NCI-H2227 treated with DMSO at 0.1 percent for 48 hours (cell line): ENCODE measurements around the gene ARHGAP42.

Source experiments
- DNase-seq: peaks from one replicate; lab custom pipeline; 2025; lab: John Stamatoyannopoulos, UW

Gene ARHGAP42

DNA sequence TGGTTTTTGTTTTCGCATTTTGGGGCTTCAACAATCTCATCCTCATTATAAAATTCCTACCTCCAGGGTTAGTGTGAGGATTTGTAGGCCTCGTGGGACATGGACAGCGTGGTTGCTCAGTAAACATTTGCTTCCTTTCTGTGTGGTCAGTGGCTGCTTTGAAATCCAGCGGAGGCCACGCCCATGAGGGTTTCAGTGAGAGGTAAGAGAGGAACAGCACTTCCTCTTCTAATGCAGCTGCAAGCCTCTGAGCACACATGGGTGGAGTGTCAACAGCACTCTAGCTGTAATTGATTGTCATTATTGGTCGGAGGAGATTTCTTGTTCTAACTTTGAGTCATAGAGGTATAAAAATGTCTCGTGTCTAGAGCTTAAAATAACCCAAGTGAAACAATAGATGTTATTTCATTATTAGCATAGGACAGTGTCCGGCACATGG is 6.0 kb upstream of the ARHGAP42 start:
- no peak for DNase-seq

DNA sequence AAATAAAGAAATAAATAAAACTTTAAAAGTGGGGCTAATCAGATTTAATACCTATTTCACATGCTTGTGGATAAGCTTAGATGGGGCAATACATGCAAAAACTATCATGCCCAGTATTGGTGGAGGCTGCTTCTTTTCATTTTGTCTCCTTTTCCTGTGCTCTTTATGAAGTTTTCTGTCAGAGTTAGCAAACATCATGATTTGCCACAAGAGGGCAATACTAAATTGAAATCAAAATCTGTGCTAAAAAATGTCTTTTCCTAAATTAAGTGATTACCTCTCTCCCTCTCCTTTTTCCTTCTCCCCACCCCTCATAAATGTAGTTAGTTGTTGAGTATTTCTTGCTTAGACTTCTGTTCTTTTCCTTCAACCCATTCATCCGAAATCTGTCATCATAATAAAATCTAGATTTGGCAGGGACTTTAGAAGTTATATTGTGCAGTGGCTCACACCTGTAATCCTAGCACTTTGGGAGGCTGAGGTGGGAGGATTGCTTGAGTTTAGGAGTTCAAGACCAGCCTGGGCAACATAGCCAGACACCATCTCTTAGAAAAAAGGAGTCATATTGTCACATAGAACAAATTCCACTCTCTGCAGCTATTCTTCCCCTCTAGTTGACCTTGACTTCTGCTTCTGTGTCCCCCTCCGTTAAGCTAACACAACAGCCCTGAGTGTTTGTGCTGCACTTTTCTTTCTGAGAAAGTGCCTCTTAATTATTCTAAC is 4.7 kb upstream of the ARHGAP42 start:
- DNase-seq: no peak

DNA sequence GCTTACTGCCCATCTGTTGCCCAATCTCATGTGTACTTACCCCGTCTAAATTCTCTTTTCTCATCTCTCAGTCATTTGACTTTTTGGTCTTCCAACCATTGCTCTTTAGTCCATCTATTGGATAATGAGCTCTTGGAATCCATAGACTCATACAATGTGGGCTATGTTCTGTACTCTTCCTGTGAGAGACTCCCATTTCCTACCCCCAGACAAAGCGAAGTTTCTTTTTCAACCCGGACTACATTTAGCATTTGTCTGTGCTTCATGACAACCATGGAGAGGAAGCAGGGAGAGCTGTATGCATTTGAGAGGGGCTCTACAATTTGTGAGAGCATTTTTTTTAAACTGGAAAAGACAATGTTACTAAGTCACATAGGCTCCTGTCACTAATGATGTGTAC is 4.0 kb upstream of the ARHGAP42 start:
- DNase-seq: no peak

DNA sequence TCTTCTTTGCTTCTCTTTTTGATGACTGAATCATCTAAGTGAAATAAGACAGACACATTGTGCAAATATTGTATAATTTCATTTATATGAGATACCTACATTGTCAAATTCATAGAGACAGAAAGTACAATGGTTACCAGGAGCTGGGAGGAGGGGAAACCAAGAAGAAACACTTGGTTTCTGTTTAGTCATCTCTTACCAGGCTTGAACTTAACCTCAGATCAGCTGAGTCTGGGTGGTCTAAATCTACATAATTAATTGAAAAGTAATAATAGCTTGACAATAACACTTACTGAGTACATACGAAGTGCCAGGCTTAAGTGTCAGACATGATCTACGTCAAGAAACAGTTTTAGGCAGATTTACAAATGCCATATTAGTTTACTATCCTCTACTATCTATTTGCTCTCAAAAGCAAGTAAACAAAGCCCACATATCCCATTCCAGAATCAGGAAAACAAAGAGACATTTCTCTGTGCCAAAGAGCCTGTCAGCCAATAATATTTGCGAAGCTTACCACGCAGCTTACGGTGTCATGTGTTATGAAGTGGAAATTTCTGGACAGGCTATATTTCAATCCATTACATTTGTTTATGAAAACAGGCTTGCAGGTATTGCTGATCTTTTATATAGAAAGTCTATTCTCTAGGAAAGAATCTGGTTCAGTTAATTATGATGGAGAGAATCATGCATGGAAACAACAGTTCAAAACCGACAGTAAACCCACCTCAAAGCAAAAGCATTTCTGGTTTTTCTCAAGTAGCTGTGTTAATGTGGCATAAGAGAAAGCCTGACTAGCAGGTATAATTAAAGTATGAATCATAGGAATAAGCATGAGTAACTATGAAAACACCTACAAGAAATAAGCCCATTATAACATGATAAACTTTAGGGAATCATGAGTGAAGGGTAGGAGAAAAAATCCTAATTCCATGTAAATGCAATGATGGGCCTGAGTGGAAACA is 2.7 kb upstream of the ARHGAP42 start:
- DNase-seq: no peak

DNA sequence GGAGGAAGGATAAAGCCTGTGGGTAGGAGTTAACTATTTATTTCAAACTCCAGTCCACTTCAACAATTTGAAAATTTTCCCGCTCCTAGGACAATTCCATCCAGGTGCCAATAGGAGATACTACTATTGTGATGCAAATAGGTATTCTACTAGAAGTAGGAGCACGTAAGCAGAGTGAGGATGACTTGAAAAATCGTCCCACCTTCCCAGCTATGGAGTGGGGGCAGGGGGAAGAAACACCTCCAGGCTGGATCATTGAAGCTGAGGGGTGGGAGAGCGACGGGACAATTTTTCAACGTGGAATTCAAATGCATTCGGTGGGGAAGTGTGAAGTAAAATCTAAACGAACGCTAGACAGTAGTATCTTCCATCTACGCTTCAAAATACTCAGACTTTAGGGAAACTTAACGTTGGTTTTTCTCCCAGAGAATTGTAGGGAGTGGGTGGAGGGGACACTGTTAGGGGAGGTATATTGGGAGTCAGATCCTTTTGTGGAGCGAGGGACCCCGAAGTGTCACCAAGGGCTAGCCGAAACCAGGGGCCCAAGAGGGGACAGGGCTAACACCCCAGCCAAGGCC is 523 bp upstream of the ARHGAP42 start:
- DNase-seq: no peak

DNA sequence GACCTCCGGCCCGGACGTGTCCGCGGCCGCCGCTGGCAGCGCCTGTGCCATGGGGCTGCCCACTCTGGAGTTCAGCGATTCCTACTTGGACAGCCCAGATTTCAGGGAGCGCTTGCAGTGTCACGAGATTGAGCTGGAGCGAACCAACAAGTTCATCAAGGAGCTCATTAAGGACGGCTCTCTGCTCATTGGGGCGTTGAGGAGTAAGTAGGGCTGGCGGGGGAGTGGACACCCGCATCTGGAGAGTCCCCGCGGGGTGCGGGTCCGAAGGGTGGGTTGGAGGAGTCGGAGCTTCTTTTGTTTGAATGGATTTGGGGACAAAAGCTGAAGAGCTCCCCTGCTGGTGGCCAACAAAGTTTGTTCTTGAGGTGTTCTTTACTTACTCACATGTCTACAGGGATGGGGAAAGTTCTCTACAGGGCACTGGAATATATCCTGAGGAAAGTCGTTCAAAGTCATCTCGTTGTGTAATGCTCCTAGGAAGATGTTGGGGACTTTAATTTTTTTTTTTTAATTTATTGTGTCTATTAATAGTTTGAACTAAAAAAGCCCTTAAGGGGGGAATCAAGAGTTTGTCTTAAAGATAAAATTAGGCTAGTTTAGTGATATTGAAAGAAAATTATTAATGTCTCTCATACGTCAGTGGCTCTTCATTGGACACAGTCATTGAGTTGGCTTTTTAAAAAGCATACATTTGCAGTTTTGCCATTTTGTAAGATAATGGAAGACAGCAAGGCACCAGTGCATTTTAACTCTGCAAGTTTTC is 725 bp downstream of the ARHGAP42 start:
- DNase-seq: no peak

DNA sequence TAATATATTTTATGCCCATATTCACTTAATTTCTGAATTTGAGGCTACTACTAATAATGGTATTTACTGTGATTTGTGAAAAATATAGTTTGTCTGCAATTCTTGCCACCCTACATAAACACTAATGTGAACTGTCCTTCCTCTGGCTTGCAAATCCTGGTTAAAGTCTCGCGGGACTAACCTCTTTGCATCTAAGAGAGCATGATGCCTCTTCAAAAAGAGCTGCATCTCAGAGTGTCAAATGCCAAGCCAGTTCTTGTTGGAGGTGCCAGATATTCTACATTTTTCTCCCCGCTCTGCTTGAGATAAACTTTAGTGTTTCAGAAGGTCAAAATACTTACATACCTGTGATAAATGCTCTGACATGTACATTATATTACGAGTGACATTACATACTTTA is 2.1 kb downstream of the ARHGAP42 start:
- no peak for DNase-seq

DNA sequence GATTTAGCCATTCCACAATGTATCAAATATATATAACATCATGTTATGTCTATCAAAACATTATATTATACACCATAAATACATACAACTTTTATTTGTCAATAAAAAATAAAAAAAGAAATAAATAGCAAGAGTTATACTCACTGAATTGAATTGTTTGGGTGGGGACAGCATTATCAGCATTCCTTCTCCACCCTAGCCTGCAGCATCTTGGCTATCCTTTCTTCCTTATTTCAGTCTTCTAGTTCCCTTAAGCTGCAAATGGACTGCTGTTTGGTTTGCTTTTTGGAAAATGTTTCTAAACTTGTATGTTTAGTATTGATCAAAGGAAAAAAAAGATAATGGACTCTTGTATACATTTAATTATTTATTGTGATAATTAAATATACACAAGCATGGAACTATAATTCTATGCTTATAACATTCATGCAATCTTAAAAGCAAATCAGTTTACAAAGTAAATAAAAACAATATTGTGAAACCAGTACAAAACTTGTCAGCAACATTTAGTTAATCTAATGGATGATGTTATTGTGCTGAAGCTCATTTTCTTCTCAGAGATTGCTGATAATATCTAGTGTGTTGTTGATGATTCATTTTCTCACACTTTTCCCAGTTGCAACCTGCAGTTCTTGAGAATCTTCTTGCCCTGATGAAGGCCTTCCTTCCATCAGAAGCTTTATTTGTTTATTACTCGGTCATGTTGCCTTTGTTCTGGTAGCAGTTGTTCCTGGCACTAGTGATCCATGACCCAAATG is 5.0 kb downstream of the ARHGAP42 start:
- no peak for DNase-seq

DNA sequence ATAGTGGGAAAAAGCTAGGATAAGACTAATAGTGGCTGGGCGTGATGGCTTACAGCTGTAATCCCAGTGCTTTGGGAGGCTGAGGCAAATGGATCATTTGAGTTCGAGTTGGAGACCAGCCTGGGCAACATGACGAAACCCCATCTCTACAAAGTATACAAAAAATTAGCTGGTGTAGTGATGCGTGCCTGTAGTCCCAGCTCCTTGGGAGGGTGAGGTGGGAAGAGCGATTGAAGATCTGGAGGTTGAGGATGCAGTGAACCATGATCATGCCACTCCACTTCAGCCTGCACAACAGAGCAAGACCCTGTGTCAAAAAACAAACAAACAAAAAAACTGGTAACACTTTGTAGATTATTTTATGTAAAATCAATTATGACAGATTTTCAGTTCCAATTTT is 8.8 kb downstream of the ARHGAP42 start:
- DNase-seq: no peak

DNA sequence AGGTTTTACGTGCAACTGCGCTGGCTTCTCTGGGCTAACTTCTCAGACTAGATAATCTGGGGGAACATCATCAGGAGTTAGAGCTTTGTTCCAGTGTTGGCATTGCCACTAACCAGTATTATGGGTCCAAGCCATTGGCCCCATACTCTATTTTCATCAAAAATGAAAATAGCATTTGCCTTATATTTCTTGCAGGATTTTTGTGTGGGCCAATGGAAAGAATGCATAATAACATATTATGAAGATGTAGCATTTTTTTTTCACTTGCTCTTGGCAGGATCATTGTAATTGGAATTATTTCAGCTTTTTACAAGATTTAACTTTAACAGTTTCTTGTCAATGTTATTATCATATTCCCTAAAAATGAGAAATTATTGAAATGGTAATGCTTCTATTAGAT is 16.1 kb downstream of the ARHGAP42 start:
- no peak for DNase-seq

DNA sequence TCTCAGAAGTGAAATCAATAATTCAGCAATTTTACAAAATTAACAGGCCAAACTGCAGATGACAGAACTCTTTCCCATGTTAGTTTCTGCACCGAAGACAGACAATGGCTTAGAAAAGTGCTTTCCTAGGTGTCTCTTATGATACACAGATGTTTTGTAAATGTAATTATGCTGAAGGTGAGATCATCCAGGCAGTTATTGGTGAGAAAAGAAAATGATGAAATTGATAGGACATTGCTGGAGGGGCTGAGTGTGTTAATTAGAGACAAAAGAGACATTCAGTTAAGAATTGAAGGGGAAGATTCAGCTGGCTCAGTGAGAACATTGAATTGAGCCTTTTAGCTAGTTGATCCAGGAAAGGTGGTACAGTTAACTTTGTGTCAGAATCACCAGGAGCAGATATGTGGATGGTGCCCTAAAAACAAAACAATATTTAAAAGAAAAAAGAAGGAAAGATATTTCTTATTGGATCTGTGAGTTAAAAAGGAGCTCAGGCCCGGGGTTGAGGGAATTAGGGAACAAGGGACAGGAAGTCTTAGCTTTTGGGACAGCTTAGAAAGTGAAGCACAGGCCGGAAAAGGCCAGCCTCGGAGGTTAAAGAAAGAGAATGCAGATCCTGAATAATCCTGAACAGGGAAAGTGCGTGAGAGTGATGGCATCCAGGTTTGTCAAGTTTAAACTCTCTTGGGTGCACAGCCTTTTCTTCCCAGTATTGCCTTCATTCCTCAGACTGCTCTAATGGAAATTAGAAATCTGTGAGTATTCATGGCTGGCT is 16.9 kb downstream of the ARHGAP42 start:
- DNase-seq: no peak

DNA sequence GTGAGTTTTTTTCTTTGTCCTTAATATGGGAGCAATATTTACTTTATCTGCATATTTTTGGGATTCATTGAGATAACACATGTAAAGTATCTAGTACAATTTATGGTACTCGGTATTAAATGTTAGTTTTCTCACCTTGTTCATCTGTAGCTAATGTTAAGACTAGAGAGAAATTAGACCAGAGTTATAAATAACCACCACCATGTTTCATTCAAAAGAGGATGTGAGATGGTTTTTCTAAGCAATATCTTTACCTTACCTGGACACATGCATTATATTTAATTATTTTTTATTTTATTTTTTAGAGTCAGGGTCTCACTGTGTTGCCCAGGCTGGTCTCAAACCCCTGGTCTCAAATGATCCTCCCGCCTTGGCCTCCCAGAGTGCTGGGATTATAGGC is 18.4 kb downstream of the ARHGAP42 start:
- DNase-seq: no peak

DNA sequence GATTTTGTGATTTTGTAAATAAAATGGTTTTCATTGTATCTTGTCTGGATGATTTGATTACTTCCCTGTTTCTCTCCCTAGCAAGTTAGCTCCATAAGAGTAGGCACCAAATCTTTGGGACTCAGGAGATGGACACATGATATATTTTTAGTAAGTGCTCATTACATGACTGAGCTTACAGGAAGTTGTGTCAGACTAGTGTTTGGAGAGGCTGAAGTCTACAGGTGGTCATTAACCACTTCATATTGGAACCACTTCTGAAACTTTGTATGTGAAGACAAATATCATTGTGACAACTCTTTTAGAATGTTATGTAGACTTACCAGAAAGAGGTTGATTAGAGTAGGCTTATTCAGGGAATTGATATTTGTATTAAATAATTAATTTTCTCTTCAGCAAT is 19.1 kb downstream of the ARHGAP42 start:
- DNase-seq: no peak

DNA sequence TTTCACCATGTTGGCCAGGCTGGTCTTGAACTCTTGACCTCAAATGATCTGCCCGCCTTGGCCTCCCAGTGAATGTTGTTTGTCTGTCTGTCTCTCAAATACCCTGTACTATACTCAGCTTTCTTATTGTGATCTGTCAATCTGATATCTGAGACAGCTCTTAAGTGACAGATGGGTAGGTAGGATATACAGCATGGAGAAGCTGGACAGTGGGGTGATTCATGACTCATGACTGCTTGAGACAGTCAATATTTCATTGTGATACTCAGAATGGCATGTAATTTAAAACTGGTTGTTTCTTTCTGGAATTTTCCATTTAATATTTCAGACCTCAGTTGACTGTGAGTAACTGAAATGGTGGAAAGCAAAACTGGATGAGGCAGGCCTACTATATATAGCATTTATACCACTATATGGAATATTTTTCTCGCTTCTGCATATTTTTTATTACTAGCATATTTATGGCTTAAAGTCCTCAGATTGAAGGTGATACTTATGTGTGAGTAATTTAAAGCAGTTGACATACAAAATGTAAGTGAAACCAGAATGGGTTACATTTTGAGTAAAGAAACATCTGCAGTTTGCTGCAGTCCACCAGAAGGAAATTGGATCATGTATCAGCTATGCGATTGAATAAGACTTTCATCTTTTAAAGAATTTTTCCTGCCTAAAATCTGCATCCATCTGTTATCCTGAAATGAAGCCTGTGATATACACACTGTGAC is 22.3 kb downstream of the ARHGAP42 start:
- no peak for DNase-seq

DNA sequence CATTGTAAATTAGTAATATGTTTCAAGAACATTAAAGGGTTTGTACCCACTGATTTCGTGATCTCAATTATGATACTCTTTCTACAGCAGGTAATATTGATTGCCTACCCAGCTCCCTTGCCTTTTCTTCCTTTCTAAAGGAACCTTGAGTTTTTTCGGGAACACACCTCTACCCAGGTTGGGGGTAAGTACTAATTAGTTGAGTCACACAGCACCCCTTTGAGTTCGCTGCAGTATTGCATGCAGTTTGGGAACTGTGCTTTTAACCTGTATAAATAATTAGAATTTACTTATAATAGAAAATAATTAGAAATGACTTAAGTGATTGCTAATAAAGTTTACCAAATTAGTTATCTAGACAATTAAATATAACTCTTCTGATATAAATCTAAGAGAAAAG is 24.9 kb downstream of the ARHGAP42 start:
- DNase-seq: no peak

DNA sequence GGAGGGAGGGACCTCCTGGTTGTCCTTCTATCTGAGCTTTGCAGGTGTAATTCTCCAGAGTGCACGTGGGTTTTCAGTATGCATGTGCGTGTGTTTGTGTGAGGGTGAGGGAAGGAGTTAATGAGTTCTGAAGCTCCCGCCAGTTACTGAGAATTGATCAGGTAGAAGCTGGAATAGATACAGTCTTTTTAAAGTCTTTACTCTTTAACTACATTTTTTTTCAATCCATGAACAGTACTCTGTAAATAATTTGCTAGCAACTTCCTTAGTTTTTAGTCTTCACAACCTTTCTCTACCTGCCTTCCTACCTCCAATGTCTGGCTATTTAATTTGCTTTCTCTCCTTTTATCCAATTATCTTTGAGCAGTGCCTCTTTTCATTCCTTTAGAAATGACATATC is 25.5 kb downstream of the ARHGAP42 start:
- no peak for DNase-seq

DNA sequence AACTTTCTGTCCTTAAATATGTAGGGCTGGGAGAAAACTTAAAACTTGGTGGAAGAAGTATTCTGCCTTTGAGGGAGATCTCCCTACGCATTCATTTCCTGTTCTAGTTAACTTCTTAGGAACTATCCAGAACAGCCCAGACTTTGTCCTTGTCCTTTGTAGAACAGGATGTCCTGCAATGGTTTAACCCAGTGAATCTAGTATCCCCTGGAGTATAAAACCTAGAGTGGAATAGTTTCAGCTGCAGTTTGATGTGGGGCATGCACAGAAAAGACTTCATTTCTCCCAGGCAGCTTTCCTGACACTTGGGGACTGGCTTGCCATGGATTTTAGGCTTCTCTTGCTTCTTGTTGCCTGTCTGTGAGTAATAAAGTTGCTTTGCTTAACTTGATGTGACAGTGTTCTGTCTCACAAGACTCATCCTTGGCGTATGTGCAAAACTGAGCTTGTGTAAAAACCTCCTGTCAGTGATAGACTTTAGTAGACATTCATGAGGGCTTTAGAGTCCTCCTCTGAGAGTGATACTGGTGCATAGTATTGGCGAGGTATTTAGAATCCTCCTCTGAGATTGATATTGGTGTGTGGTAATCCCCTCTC is 28.2 kb downstream of the ARHGAP42 start:
- no peak for DNase-seq

DNA sequence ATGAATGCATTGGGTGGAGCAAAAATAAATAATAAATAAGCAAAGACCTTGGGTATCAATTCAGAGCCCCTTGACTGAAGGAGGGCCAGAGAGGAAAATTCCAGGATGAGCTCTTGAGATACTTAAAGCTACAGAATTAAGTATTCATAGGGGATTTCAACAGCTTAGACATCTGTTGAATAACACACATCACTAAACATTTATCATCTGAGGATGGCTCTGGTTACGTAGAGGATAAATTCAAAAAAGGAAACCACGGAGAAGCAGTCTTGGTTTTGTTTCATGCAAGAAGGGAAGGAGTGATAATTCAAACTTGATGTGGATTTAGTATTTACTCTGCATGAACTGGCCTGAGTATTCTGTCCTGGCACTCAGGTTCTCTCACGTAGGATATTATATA is 29.8 kb downstream of the ARHGAP42 start:
- no peak for DNase-seq

DNA sequence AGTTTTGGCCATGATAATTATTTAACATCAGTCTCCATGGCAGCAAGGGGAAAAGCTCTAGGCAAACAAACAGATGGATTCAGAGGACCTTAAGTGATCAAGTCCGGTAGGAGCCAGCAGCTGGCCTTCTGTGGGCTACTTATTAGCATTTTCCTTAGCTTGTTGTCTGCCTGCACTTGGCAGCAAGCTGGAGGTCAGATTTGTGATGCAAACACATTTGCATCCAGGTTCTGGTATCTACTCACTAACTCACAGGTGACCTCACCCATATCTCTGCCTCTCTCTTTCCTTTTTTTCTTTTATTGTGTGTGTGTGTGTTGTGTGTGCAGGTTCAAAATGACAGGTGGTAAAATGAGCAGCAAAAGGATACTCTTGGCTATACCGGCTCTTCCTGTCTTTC is 32.3 kb downstream of the ARHGAP42 start:
- no peak for DNase-seq

DNA sequence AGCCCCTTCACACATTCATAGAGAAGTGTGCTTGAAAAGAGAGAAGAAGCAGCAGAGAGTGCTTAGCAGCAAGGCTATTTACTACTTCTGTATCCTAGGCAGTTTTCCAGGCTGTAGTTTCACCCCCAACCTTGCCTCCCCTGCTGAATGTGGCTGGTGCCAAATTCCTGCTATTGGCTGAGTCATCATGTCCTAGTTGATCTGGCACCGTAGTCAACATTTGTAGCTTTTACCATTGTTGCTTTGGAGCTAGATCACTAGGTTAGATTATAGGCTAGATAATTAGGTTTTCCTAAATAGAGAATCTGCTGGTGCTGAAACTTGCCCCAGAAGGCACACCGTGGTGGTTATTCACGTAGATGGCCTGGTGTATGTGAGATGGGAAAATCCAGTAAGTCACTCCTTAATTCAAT is 32.7 kb downstream of the ARHGAP42 start:
- DNase-seq: no peak
